ENCODE data around the gene GRK7.
"Not testable (repeated sequence)": the region's sequence is repeated elsewhere in the genome, so short reads cannot be mapped to it uniquely, and the experiment has no call there.

The GRK7 gene

DNA sequence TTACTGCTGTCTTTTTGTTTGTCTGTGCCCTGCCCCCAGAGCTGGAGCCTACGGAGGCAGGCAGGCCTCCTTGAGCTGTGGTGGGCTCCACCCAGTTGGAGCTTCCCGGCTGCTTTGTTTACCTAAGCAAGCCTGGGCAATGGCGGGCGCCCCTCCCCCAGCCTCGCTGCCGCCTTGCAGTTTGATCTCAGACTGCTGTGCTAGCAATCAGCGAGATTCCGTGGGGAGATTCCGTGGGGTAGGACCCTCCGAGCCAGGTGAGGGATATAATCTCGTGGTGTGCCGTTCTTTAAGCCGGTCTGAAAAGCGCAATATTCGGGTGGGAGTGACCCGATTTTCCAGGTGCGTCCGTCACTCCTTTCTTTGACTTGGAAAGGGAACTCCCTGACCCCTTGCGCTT is 656 bp upstream of the GRK7 start:
- DNase-seq = not testable (repeated sequence)

DNA sequence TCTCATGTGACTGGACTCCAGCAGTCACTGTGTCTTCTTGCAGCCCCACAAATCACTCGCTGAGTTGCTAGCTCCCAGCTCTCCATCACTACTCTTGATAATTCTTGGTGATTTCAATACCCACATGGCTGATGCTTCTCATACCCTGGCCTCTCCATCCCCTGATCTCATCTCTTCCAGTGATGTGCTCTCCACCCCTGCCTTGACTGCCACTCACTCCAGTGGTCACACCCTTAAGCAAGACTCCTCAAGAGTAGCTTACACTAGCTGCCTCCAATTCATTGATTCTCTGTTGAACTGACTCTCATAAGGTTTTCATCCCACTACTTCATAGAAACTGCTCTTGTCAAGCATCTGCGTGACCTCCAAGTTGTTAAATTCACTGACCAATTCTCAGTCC is 837 bp downstream of the GRK7 start:
- DNase-seq = no peak

GRCh38 chr3:141764465-141764864 is 1.3 kb downstream of the GRK7 start:
- DNase-seq = no peak

DNA sequence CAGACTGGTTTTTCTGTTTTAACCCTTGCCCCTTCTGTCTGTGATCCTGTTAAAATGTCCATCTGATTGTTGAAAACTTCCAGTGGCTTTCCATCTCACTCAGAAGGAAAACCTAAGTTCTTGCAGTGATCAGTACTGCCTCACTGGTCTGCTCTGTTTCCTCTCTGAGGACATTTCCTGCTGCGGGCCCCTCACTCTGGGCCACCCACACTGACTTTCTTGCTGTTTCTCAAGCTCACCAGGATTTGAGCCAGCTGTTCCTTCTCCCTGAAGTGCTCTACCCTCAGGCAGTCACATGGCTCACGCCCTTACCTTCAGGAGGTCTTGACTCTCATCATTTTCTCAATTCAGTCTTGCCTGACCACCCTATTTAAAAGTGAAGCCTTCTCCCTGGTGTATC is 1.8 kb downstream of the GRK7 start:
- no peak for DNase-seq

GRCh38 chr3:141767066-141767465 is 3.9 kb downstream of the GRK7 start:
- DNase-seq = no peak

DNA sequence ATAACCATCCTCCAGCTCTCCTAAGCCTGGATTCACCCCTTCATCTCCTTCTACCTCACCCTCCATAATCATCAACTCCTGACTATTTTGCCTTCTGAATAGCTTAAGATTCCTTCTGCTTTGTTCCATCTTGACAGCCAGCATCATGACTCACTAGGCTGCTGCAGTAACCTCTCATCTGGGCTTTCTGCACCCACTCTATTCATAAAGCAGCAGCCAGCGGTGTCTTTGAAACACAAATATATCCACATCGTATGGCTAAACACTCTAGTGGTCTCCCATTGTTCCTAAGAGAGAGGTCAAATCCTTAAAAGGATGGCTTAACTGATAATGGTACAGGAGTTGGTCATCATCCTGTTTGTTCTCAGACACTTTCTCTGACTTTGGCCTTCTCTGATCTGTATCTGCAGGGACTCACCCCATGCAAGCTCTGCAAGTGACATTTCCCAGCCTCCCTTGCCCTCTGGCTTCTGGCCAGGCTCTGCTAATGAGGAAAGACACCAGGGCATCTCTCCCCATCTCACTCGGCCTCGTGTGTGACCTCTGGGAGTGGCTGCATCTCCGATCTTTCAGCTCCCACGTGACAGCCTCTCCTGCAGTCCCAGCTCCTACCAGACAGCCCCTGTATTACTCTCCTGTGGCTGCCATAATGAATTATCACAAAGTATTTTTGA is 6.2 kb downstream of the GRK7 start:
- no peak for DNase-seq

DNA sequence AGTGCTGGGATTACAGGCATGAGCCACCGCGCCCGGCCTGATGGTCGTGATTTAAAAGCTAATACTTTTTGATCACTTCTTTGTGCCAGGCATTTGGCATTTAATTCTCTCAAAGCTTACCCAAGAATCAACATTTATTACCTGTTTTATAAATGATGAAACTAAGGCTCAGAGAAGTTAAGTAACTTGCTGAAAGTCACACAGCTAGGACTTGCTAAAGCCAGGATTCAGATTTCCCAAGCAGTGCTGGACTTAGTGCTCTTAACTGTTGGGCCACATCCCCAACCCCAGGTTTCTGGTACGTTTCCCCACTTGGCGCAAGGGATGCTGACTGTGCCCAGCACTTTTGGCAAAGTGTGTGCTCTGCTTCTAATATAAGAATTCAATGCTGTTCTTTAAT is 10.5 kb downstream of the GRK7 start:
- DNase-seq = no peak

DNA sequence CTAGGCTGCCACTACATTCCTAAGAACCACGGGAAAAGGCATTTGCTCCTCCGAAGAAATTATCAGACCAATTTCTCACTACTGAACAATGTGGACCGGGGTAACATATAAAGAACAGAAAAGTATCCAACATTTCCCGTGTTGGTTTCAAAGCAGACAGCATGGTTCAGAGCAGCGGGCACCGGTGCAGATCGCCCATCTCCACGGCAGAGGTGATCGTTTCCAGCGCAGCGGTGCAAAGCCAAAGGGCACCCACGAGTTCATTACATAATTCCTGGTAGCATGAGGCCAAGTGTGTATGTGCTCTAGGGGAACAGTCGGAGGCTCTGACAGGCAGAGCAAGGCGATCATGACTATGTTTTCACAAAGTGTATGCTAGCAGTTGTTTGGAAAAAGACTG is 13.2 kb downstream of the GRK7 start:
- no peak for DNase-seq

- no peak for DNase-seq
Observed at GRCh38 chr3:141776885-141777284, 13.7 kb downstream of the GRK7 start.

DNA sequence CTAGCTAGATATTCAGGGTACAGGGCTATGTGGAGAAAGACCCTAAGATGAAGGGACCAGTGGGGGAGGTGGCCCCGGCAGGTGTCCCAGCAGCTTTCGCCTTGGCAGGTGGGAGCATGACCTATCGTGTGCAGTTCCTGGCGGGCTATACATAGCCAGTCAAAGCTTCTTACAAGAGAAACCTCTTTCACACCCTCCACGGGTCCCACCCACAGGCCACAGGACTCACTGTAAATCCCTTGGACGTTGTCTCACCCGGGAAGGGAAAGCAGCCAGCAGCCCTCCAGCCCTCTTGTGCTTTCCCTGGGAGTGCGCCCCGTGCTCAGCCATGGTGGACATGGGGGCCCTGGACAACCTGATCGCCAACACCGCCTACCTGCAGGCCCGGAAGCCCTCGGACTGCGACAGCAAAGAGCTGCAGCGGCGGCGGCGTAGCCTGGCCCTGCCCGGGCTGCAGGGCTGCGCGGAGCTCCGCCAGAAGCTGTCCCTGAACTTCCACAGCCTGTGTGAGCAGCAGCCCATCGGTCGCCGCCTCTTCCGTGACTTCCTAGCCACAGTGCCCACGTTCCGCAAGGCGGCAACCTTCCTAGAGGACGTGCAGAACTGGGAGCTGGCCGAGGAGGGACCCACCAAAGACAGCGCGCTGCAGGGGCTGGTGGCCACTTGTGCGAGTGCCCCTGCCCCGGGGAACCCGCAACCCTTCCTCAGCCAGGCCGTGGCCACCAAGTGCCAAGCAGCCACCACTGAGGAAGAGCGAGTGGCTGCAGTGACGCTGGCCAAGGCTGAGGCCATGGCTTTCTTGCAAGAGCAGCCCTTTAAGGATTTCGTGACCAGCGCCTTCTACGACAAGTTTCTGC is 15.0 kb downstream of the GRK7 start:
- no peak for DNase-seq

DNA sequence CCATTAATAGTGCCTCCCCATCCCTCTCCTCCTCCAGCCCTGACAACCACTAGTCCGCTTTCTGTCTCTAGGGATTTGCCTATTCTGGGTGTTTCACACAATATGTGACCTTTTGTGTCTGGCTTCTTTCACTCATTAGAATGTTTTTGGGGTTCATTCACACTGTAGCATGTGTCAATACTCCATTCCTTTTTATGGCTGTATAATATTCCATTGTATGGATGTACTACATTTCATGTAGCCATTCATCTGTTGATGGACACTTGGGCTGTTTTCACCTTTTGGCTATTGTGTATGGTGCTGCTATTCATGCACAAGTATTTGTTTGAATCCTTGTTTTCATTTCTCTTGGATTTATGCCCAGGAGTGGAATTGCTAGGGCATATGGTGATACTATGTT is 16.5 kb downstream of the GRK7 start:
- no peak for DNase-seq

DNA sequence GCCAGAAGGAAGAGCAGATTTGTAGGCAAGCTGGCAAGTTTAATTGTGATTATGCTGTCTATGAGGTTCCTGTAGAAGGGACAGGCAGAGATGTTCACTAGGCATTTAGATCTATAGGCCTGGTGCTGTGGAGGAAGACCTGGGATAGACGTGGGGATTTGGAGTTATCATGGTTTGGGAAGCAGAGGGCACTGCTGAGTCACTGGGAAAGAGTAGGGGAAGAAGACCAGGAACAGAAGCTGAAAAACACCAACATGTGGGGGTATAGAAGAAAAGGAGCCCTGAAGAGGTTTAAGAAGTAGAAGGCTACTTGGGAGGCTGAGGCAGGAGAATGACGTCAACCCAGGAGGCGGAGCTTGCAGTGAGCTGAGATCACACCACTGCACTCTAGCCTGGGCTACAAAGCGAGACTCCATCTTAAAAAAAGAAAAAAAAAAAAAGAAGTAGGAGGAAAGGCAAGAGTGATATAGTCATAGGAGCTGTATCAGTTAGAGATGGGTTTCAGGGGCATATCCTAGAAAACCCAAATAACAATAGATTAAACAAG is 19.3 kb downstream of the GRK7 start:
- no peak for DNase-seq

- no peak for DNase-seq
Observed at GRCh38 chr3:141783632-141784031, 20.4 kb downstream of the GRK7 start.

DNA sequence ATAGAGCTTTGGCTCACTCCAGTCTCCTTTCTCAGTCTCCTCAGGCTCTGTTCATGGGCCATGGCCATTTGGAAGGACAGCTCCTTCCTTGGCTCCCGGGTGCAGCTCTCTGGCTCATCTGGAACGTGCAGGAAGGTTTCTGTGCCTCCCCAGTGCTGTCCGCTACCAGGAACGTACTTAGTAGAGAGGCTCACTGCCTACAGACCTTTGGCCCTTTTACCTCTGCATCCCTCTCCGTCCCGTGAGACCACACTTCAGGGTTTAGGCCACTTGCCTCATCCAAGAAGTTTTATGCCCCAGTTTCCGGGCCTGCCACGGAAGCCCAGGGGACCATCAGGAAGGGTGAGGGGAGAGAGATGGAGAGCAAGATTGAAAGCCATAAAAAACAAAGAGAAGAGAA is 20.9 kb downstream of the GRK7 start:
- no peak for DNase-seq

DNA sequence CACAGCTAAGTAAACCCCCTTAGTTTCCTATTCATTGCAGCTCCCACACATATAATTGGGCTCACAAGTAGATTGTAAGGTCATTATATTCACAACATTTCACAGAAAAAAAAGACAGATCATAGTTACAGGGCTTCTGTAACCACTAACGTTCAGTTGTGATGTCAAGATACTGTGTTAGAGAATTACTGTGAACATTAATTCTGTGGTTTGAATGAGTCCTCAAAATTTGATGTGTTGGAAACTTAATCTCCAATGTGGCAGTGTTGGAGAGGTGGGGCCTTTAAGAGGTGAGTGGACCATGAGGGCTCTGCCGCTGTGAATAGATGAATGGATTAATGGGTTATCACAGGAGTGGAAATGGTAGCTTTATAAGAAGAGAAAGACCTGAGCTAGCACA is 21.3 kb downstream of the GRK7 start:
- DNase-seq = no peak

GRCh38 chr3:141788149-141788548 is 24.9 kb downstream of the GRK7 start:
- DNase-seq = no peak

GRCh38 chr3:141788750-141789149 is 25.5 kb downstream of the GRK7 start:
- DNase-seq = not testable (repeated sequence)

- no peak for DNase-seq
Observed at GRCh38 chr3:141789281-141789680, 26.1 kb downstream of the GRK7 start.

DNA sequence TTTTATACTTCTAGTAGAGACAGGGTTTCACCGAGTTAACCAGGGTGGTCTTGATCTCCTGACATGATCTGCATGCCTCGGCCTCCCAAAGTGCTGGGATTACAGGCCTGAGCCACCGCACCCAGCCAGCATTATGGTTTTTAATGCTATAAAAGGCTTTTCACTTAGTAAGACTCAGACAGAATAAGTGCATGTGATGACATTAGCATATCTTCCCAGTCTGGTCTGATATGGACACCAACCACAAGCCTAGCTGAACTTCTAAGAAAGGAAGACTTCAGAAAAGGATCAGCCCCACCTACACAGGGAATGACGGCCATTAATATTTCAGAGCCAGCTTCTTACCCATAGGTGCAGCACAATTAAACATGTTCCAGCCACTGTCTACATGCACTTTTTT is 27.0 kb downstream of the GRK7 start:
- no peak for DNase-seq

DNA sequence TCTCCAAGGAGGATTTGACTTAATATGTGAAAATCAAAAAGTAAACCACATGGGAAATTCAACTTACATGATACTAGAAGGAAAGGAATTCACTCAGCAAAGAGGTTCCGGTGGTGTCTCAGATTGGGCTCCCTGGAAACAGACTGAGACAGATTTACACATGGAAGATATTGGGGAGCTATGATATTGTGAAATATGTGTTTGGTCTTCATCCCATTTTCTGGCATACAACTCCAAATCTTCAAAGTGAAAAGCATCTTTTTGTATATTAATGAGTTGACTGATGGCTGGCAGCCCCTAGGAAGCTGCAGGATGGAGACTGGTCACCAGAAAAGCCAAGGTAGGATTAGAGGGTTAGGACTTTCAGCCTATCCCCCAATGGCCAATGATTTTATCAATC is 29.3 kb downstream of the GRK7 start:
- no peak for DNase-seq

GRCh38 chr3:141793476-141794260 is 30.5 kb downstream of the GRK7 start:
- DNase-seq = no peak

- DNase-seq = no peak
Observed at GRCh38 chr3:141795276-141795675, 32.1 kb downstream of the GRK7 start.

- DNase-seq = no peak
Observed at GRCh38 chr3:141795741-141796080, 32.5 kb downstream of the GRK7 start.

Data from CD4-positive, alpha-beta T cell treated with Interferon alpha-2 for 1 hour (primary cell).